GM21717 (cell line): ENCODE data around the gene APOL4.
"Not testable (repeated sequence)": the region's sequence is repeated elsewhere in the genome, so short reads cannot be mapped to it uniquely, and the experiment has no call there.

Experiments used
- ATAC-seq: cut with Tn5 transposase; IDR thresholded peaks from one replicate; pipeline ENCODE4 v1.9.1; 2021; ENCODE audit warnings: mild to moderate bottlenecking, moderate library complexity; ENCODE audit not compliant: unreplicated experiment

APOL4 gene

GRCh38 chr22:36156119-36156514, 45.5 kb downstream of the APOL4 start:
- no peak for ATAC-seq

DNA sequence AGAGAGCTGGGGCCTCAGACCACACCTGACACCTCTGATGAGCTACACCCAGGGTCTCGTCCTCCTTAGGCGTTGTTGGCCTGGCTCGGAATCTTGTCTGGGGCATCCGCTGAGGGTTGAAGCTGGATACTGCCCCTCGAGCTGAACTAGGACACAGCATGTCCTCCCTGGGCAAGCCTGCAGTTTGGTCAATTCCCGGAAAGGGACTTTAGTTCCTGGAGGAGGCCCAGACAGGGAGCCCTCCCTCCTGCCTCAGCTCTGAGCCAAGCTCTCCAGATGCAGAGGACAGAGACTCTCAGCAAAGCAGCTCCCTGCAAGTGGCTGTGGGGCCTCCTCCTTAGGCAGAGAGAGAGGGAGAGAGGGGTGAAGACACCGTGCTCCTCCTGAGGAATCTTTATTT, 45.9 kb downstream of the APOL4 start:
- ATAC-seq = no peak

DNA sequence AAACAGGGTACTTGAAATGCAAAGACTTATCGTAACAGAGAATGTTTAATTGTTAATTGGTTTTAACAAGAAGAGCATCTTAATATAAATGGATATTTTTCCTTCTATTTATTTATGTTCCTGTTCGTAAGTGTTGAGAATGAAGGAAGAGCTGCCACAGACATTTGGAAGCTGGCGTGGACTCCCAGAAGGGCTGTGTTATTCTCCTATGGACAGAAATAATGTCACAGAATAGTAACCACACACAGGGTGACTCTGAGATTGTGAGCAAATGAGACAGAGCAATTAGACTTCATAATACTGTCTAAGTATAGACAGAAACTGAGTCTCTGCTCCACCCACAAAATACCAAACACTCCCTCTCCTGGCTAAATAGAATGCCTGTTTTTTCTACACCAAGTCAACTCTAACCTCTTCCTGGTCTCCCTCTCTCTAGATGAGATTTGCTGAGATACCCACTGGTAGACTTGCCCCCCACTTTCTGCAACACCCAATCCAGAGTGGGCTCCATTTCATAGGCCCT, 47.1 kb downstream of the APOL4 start:
- no peak for ATAC-seq

GRCh38 chr22:36153501-36154422, 47.8 kb downstream of the APOL4 start:
- ATAC-seq = no peak

GRCh38 chr22:36152821-36153220, 48.8 kb downstream of the APOL4 start:
- not testable (repeated sequence) for ATAC-seq

GRCh38 chr22:36152088-36152487, 49.5 kb downstream of the APOL4 start:
- ATAC-seq = no peak

DNA sequence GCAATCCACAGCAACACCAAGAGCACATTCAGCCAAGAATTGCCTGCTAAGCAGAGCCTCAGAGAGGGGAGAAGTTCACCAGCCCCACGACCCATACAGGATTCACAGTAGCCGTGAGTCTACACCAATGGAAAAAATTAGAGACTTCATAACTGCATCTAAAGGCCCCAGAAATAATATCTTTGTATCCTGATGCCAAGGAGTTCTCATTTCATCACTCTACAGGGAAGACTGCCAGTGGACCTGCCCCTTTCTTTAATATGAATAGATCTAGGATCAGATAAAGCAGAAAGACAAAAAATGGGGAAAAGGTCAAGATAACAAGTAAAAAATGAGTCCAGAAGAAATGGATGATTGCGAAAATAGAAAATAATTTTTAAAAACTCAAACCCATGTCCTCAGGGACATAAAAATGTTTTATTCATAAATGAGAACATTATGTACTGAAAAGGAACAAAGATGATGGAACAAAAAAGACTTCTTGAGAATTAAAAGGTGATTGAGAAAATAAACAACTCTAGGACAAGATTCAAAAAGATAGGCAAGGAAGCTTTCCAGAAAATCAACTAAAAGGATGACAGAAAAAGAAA, 50.5 kb downstream of the APOL4 start:
- no peak for ATAC-seq

DNA sequence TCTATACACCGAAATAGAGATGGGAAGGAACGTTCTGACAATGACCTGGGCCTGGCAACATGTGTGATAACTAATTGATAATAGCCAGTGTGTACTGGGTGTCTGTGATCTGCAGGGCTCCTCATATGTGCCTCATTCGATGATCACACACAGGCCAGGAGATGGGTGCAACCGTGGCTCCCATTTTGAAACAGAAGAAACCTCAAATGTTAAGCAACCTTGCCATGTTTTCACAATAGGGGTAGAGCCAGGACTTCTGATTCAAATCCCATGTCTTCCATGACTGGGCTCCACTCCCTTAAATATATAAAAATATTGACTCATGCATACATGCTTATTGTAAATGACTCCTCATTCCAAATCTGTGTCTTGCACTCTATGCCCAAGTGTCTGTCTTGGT, 52.2 kb downstream of the APOL4 start:
- no peak for ATAC-seq

DNA sequence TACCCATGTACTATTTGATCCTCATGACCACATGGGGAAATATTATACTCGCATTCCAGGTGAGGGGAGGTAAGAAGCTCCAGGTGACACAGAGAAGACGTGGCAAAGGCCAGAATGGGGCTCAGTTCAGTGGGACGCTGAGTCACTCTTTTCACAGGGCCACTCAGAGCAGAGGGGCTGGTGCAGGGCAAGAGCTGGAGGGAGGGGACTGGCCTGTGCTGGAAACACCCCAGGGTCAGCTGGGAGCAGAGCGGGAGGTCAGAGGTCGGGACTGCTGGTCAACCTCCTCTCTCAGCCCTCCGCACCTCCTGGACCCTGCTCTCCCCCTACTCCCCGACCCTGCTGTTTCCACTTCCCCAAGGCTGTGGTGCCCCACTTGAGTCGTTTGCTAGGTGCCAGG, 53.2 kb downstream of the APOL4 start:
- ATAC-seq = no peak

DNA sequence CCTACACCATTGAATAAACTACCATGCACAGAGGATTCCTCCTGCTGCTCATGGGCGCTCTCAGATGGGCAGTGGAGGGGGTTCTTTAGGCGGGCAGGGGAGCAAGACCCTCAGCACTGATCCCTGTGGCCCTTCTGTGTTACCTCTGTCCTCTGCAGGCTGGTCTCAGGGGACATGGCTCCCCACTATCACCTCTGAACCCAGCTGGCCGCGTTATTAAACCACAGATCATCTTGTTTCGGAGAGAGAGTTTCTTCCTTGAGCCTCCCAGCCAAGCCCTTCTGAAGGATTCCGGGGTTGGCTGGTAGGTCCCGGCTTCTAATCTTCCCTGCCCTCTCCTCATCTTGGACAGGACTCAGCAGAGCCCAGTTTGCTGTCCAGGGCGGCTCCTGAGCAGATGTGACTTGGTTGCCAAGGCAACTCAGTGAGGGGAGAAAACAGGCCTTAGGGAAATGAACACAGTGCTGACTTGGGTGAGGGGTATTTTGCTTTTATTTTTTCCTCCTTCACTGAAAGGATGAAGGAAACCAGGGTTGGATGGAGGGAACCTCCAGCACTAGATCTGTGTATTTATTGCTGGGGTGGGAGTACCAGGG, 54.3 kb downstream of the APOL4 start:
- ATAC-seq = no peak

DNA sequence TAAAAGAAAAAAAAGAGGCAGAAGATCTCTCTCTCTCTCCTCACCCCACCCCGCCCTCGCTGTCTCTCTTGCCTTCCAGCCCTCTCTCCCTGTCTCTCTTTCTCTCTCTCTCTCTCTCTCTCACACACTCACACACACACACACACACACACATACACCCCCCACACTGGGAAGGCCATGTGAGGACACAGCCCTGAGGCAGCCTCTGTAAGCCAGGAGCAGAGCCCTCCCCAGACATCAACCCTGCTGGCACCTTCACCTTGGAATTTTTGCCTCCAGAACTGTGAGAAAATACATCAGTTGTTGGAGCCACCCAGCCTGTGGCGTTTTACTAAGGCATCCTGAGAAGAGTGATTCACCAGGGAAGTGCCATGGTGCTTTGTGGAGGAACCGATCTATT, 55.7 kb downstream of the APOL4 start:
- ATAC-seq = no peak

DNA sequence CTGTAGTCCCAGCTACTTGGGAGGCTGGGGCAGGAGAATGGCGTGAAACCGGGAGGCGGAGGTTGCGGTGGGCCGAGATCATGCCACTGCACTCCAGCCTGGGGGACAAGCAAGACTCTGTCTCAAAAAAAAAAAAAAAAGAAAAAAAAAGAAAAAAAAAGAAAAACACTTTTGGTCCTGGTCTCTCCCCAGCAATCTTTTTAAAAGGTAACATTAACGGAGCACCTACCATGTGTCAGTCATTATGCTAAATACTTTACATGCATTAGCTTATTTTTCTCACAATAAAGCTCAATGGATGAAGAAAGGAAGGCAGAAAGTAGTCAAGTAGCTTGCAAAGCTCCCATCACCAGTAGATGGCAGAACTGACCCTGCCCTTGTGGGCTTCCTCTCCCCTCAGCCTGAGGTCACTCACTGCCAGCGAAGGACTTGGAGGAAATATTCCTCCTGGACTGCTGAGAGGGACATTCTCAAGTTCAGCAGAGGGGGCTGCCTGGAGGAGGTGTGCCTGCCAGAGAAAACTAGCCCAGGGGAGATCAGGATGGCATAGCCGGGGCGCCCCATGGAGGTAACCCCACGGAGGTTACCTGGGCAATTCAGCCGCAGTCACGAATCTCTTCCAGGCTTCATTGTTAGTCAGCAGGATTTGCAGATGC, 56.6 kb downstream of the APOL4 start:
- no peak for ATAC-seq

DNA sequence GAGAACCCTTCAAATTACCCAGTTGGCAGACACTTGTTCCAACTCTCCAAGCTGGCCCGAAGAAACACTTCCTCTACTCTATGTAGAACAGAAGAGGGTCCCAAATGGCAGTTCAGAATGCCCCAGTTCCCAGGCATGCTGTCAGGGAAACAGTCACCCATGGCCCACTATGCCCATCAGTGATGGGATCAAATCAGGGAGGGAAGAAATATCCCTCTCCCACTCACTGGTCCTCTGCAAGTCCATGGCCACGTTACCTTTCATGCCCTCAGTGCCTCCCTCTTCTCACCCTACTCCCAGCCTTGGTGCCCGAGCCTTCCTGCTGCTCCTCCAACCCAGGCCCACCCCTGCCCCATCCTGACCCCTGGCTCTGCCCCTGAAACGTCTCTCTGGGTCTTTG, 57.7 kb downstream of the APOL4 start:
- ATAC-seq = no peak

DNA sequence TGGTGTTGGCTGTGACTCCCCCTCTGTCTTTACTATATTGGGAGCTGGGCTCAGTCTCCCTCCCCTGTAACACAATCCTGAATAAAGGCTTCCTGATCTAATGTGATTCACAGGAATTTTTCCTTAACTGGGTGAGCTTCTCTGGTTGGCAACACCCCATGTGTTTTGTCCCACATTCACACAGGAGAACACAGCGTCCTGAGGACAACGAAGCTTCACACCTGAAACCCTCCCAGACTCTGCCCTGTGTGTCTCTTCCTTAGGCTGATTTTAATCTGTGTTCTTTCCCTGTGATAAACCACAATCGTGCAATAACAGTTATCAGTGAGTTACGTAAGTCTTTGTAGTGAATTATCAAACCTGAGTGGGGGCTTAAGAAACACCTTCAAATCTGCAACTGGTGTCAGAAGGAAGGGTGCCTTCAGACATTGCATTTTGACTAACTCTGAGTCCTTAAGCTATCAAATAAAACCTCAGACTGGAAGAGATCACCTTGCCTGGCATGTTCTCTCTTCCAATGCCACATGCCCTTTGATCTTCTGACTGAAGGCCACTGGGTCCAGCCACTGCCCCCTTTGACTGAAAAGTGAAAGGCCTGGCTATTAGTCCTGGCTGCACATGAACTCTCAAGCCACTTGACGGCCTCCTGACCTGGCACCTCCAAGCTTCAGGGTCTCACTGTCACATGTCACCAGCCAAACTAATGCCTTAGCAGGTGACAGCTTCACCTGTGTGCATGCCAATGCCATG, 58.4 kb downstream of the APOL4 start:
- ATAC-seq = no peak

- ATAC-seq = no peak
These were observed 60.1 kb downstream of the APOL4 start for GRCh38 chr22:36141481-36141880.
